Tibial artery (tissue), 4 donors: ENCODE data around the gene EIF5.

Source experiments
- DNase-seq, 2 donors: peaks; one replicate each; pipeline ENCODE4 v3.0.0-alpha.2; 2019
- H3K27ac ChIP-seq, 2 donors: fragments of 200-600 bp; sonication (generic) in 1 of 2; 1 replicate in 1 of 2; 2 replicates in 1 of 2; pipeline ENCODE4 v1.5.1; 2018 to 2019; ENCODE audit warnings: mild to moderate bottlenecking in 1 of 2
- H3K27me3 ChIP-seq, 2 donors: fragments of 200-600 bp; sonication (generic) in 1 of 2; one replicate each; pipeline versions ENCODE4 v1.5.1 to v1.6.0; 2016 to 2019
- H3K36me3 ChIP-seq, 3 donors: fragments of 200-600 bp; sonication (generic) in 2 of 3; one replicate each; pipeline ENCODE4 v1.5.1; 2016 to 2019; ENCODE audit warnings: mild to moderate bottlenecking in 2 of 3
- H3K4me1 ChIP-seq, 4 donors: fragments of 200-600 bp; sonication (generic) in 2 of 4; 1 replicate in 3 of 4; 2 replicates in 1 of 4; pipeline ENCODE4 v1.5.1; 2016 to 2019
- H3K4me3 ChIP-seq, 2 donors: fragments of 200-600 bp; sonication (generic) in 1 of 2; 1 replicate in 1 of 2; 2 replicates in 1 of 2; pipeline ENCODE4 v1.5.1; 2018 to 2019; ENCODE audit warnings: mild to moderate bottlenecking in 2 of 2
- H3K9me3 ChIP-seq, 3 donors: fragments of 200-600 bp; sonication (generic) in 1 of 3; one replicate each; pipeline ENCODE4 v1.5.1; 2016 to 2019
- CTCF ChIP-seq, 2 experiments: fragments of 200-600 bp in 1 of 2; fragments of 450-650 bp in 1 of 2; IDR thresholded peaks; one replicate each; pipeline ENCODE4 v1.5.1; 2017 to 2019; ENCODE audit warnings: antibody characterized with exemption in 2 of 2, mild to moderate bottlenecking in 1 of 2, moderate library complexity in 1 of 2
- intact Hi-C: fragments of 100-400 bp; cut with DNase I; formaldehyde crosslinking; loops from one replicate; pipeline ENCODE4 v1.15.0; 2023; ENCODE audit warnings: low total_unique reads

Gene EIF5

GRCh38 chr14:103388664-103389063 lies 54.6 kb downstream of the EIF5 start:
- no peaks in the 10 kb centered on the region for H3K9me3 ChIP-seq
- H3K36me3 ChIP-seq: no peaks in the 10 kb centered on the region
- no peaks in the 10 kb centered on the region for H3K27me3 ChIP-seq
- intact Hi-C loops: loop anchor here (5.0 kb wide), 1 partner anchor 1626 kb away; the partner anchor contains the start of gene PPP2R5C
- peak overlapping the region in 1 of 2 donors; percentile 93 for H3K27ac ChIP-seq
- H3K4me1 ChIP-seq: peaks cover 0 to 63% (median 47%) of the 10 kb centered on the region in 4 donors
- no peak for DNase-seq
- no peak overlapping the region for H3K4me3 ChIP-seq
- TF ChIP-seq CTCF (IDR thresholded peaks at IDR 0.05): no peak

GRCh38 chr14:103390605-103391004 lies 56.6 kb downstream of the EIF5 start:
- Histone ChIP-seq H3K27ac (no peak overlapping the region), H3K36me3 (no peaks in the 10 kb centered on the region), H3K27me3 (no peaks in the 10 kb centered on the region), H3K4me1 (peaks cover 0 to 75% (median 55%) of the 10 kb centered on the region in 4 donors), H3K9me3 (no peaks in the 10 kb centered on the region), H3K4me3 (no peak overlapping the region)
- no peak for TF ChIP-seq CTCF (IDR thresholded peaks at IDR 0.05)
- no peak for DNase-seq
- intact Hi-C loops: no loop called here

GRCh38 chr14:103391048-103391447 lies 57.0 kb downstream of the EIF5 start:
- intact Hi-C loops: no loop called here
- Histone ChIP-seq H3K27ac (no peak overlapping the region), H3K9me3 (no peaks in the 10 kb centered on the region), H3K4me1 (peaks cover 0 to 79% (median 59%) of the 10 kb centered on the region in 4 donors), H3K27me3 (no peaks in the 10 kb centered on the region), H3K36me3 (no peaks in the 10 kb centered on the region), H3K4me3 (no peak overlapping the region)
- TF ChIP-seq CTCF (IDR thresholded peaks at IDR 0.05): peak; percentile 39 to 45
- no peak for DNase-seq

- Histone ChIP-seq H3K4me1 (peaks cover 0 to 89% (median 58%) of the 10 kb centered on the region in 4 donors), H3K36me3 (no peaks in the 10 kb centered on the region), H3K4me3 (no peak overlapping the region), H3K27me3 (no peaks in the 10 kb centered on the region), H3K9me3 (no peaks in the 10 kb centered on the region), H3K27ac (peak overlapping the region in 1 of 2 donors; percentile 52)
- no peak for TF ChIP-seq CTCF (IDR thresholded peaks at IDR 0.05)
- peak in 1 of 2 donors; percentile 3 for DNase-seq
- intact Hi-C loops: no loop called here
Observed at GRCh38 chr14:103392106-103392505, 58.1 kb downstream of the EIF5 start.

GRCh38 chr14:103392572-103392971 lies 58.5 kb downstream of the EIF5 start:
- peak overlapping the region; percentile 47 to 52 for H3K27ac ChIP-seq

More at GRCh38 chr14:103392572-103392971, 58.5 kb downstream of the EIF5 start:
- Histone ChIP-seq H3K36me3 (no peaks in the 10 kb centered on the region), H3K27me3 (no peaks in the 10 kb centered on the region), H3K4me3 (no peak overlapping the region), H3K9me3 (no peaks in the 10 kb centered on the region), H3K4me1 (peaks cover 0 to 89% (median 54%) of the 10 kb centered on the region in 4 donors)
- DNase-seq: no peak
- no peak for TF ChIP-seq CTCF (IDR thresholded peaks at IDR 0.05)
- intact Hi-C loops: no loop called here
